BLaER1 treated with 17β-estradiol and CSF1 and Interleukin-3, amounts not matched to agents 10 nM and 100 nM (cell line): ENCODE results near the gene ANO9.

Source experiments
- H3K27ac ChIP-seq, 11 experiments: shearing (Covaris generic); formaldehyde crosslinking; 2 replicates each; pipeline ENCODE4 v1.8.1; 2022
- H3K27me3 ChIP-seq, 11 experiments: shearing (Covaris generic); formaldehyde crosslinking; 2 replicates each; pipeline ENCODE4 v1.8.1; 2022
- H3K36me3 ChIP-seq, 11 experiments: shearing (Covaris generic); formaldehyde crosslinking; 2 replicates each; pipeline ENCODE4 v1.8.1; 2022
- H3K4me1 ChIP-seq, 10 experiments: shearing (Covaris generic); formaldehyde crosslinking; 2 replicates each; pipeline ENCODE4 v1.8.1; 2022
- H3K4me2 ChIP-seq, 11 experiments: shearing (Covaris generic); formaldehyde crosslinking; 2 replicates each; pipeline ENCODE4 v1.8.1; 2022
- H3K4me3 ChIP-seq, 10 experiments: shearing (Covaris generic); formaldehyde crosslinking; 2 replicates each; pipeline ENCODE4 v1.8.1; 2022
- H3K9ac ChIP-seq, 11 experiments: shearing (Covaris generic); formaldehyde crosslinking; 2 replicates each; pipeline ENCODE4 v1.8.1; 2022
- H3K9me3 ChIP-seq, 11 experiments: shearing (Covaris generic); formaldehyde crosslinking; replicated peaks in 1 of 11; 2 replicates each; pipeline ENCODE4 v1.8.1; 2022
- H4K20me1 ChIP-seq, 11 experiments: shearing (Covaris generic); formaldehyde crosslinking; 2 replicates each; pipeline ENCODE4 v1.8.1; 2022
- Cebpa-rat ChIP-seq, 11 experiments: shearing (Covaris generic); IDR thresholded peaks; 2 replicates each; pipeline ENCODE4 v1.8.1; 2022

The ANO9 gene

DNA sequence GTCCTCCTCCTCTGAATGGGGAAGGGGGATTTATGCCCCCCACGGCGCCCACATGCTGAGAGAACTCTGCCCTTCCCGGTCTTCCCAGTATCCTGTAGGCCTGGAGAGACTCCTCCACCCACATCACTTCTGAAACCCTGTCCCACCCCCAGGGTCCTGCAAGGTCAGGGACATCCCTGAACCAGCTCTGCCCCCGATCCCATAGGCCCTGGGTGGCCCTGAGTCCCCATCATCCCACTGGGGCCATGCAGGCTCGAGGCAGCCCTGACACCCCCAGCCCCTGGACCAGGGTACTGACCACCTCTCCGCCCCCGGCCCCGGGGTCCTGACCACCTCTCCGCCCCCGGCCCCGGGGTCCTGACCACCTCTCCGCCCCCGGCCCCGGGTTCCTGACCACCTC lies 60.8 kb downstream of the ANO9 start:
- Histone ChIP-seq H3K4me3 (no peak overlapping the region), H3K27ac (no peak overlapping the region), H3K4me1 (peaks cover 4 to 39% (median 30%) of the 10 kb centered on the region in 10 experiments; a peak in 18 of 20 replicates), H3K9ac (no peak overlapping the region), H3K9me3 (peaks cover 5 to 37% (median 13%) of the 10 kb centered on the region in 11 experiments), H4K20me1 (no peaks in the 10 kb centered on the region), H3K36me3 (peaks cover 0 to 4% (median 0%) of the 10 kb centered on the region in 11 experiments; a peak in 3 of 22 replicates), H3K4me2 (peak overlapping the region in 5 of 11 experiments; percentile 22 to 90 (median 33); a peak in 6 of 22 replicates), H3K27me3 (0 out of 22 replicates have a peak, but pooled peaks cover 0 to 4% (median 0%) of the 10 kb centered on the region in 11 experiments)
- no peak for TF ChIP-seq Cebpa-rat (IDR thresholded peaks at IDR 0.05)

DNA sequence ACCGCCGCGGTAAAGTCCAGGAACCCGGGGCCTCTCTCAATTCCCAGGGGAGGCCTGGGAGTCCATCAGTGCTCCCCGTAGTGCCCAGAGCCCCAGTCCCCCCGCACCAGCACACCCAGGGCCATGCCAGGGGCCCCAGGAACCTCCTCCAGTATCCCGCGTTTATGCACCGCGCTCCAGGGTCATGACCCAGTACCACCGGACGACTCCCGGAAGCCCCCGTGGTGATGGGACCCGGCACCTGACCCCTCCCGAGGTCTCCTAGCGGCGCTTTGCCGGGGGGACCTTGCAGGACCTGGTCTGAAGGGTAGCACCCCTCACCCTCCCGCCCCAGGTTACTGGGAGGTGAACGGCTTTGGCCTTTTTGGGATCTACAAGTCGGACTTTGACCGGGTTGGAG lies 61.3 kb downstream of the ANO9 start:
- peak overlapping the region in 2 of 11 experiments; percentile 29 to 90; a peak in 3 of 22 replicates for H3K4me2 ChIP-seq
- 0 out of 22 replicates have a peak, but pooled peaks cover 0 to 4% (median 0%) of the 10 kb centered on the region in 11 experiments for H3K27me3 ChIP-seq

DNA sequence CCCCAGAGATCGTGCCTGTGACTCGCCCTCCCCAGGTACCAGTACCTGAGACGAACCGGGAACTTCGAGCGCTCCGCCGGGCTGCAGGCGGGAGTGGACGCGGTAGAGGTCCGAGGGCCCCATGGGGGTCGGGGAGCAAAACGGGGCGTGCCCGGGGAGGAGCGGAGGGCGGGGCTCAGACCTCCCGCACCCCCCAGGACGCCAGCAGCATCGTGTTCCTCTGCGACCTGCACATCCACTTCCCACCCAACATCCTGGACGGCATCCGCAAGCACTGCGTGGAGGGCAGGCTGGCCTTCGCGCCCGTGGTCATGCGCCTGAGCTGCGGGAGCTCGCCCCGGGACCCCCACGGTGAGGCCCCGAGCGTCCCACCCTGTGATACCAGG lies 61.7 kb downstream of the ANO9 start:
- no peak overlapping the region for H3K4me2 ChIP-seq
- no peak for TF ChIP-seq Cebpa-rat (IDR thresholded peaks at IDR 0.05)
- H3K4me3 ChIP-seq = no peak overlapping the region
- peaks cover 4 to 39% (median 30%) of the 10 kb centered on the region in 10 experiments; a peak in 18 of 20 replicates for H3K4me1 ChIP-seq
- H3K9me3 ChIP-seq = peaks cover 0 to 37% (median 7%) of the 10 kb centered on the region in 11 experiments; a peak in 13 of 22 replicates
- no peaks in the 10 kb centered on the region; a peak in 1 of 22 replicates for H3K36me3 ChIP-seq
- no peak overlapping the region for H3K27ac ChIP-seq
- H3K9ac ChIP-seq = no peak overlapping the region
- H4K20me1 ChIP-seq = no peaks in the 10 kb centered on the region
- H3K27me3 ChIP-seq = 0 out of 22 replicates have a peak, but pooled peaks cover 0 to 4% (median 0%) of the 10 kb centered on the region in 11 experiments

More for the DNA sequence above, 61.3 kb downstream of the ANO9 start:
- H3K9me3 ChIP-seq = peaks cover under 1 to 34% (median 8%) of the 10 kb centered on the region in 11 experiments; a peak in 21 of 22 replicates
- no peaks in the 10 kb centered on the region for H4K20me1 ChIP-seq
- H3K9ac ChIP-seq = no peak overlapping the region
- TF ChIP-seq Cebpa-rat (IDR thresholded peaks at IDR 0.05) = no peak
- H3K4me1 ChIP-seq = peaks cover 4 to 39% (median 30%) of the 10 kb centered on the region in 10 experiments; a peak in 18 of 20 replicates
- no peak overlapping the region for H3K27ac ChIP-seq
- no peak overlapping the region for H3K4me3 ChIP-seq
- H3K36me3 ChIP-seq = no peaks in the 10 kb centered on the region; a peak in 1 of 22 replicates

DNA sequence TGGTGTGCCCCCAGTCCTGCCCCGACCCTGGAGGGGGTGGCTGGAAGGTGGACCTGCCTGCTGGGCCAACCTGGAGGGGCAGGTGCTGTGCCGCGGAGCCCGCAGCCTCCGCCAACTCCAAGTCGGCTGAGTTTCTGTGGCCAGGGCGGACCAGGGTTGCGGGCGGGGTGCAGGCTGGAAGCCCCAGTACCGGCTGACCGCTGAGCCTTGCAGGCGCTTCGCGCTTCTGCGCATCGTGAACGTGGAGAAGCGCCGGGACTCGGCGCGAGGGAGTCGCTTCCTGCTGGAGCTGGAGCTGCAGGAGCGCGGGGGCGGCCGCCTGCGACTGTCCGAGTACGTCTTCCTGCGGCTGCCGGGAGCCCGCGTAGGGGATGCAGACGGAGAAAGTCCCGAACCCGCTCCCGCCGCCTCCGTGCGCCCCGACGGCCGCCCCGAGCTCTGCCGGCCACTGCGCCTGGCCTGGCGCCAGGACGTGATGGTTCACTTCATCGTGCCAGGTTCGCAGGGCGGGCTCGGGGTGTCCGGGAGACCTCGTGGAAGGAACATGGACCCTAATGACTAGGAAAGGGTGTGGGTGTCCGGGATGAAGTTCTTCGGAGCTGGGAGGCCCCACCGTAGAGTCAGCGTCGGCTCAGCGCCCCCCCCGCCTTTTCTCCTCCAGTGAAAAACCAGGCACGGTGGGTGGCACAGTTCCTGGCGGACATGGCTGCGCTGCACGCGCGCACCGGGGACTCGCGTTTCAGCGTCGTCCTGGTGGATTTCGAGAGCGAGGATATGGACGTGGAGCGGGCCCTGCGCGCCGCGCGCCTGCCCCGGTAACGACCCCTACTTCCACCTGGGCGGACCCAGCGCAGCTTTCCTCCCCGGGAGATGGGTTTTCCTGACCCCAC lies 62.4 kb downstream of the ANO9 start:
- Histone ChIP-seq H3K9ac (no peak overlapping the region), H3K27me3 (0 out of 22 replicates have a peak, but pooled peaks cover 0 to 4% (median 0%) of the 10 kb centered on the region in 11 experiments)

DNA sequence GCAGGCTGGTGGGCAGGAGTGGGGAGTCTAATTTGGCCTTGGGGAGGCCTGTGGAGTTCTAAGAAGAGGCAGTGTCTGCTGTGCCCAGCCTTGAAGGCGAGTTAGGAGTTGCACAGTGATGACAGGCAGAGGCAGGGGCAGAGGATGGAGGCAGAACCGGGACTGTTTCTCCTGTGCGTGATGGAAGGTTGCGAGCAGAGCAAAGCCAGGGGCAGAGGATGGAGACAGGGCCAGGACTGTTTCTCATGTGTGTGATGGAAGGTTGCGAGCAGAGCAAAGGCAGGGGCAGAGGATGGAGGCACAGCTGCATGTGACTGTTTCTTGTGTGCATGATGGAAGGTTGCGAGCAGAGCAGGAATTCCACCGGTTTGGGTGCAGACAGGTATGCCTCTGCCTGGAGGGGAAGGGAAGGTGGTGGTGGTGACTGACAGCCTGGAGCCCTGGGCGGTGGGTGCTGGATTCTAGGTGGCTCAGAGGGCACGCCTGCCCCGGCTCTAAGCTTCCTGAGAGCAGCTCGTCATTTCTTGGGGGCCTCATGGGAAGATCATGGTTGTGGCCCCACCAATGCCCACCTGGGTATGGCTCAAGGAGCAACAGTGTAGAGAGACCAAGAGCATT lies 63.8 kb downstream of the ANO9 start:
- no peaks in the 10 kb centered on the region; a peak in 1 of 22 replicates for H3K36me3 ChIP-seq

More for the DNA sequence above, 62.4 kb downstream of the ANO9 start:
- Histone ChIP-seq H3K4me3 (no peak overlapping the region), H4K20me1 (no peaks in the 10 kb centered on the region), H3K9me3 (peaks cover 0 to 34% (median 7%) of the 10 kb centered on the region in 11 experiments; a peak in 13 of 22 replicates), H3K4me1 (peaks cover 4 to 37% (median 29%) of the 10 kb centered on the region in 10 experiments; a peak in 18 of 20 replicates), H3K4me2 (no peak overlapping the region), H3K36me3 (no peaks in the 10 kb centered on the region; a peak in 1 of 22 replicates), H3K27ac (no peak overlapping the region)
- no peak for TF ChIP-seq Cebpa-rat (IDR thresholded peaks at IDR 0.05)

DNA sequence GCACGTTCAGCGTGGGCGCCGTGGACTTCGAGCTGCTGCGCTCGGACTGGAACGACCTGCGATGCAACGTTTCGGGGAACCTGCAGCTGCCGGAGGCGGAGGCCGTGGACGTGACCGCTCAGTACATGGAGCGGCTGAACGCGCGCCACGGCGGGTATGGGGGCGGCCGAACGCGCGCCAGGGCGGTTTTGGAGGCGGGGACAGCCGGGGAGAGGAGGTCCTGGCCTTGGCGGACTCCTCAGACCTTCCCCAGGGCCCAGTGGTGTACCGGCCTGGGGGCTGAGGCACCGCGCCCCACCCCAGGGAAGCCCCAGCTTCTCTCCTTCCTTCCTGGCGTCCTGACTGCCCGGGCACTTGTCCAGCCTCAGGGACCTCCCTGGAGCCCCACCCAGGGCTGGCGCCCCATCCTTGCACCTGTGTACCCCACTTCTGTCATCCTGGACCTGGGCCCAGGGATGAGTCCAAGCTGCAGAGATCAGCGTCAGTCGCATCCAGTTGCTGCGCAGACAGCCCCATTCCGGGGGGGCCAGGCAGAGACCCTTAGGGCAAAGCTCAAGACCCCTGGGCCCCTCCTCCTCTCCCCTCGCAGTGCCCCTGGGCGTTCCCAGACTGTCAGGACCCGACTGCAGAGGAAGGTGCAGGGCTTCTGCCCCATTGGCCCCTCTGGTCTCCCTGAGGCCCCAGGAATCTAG lies 64.5 kb downstream of the ANO9 start:
- H4K20me1 ChIP-seq = no peaks in the 10 kb centered on the region
- TF ChIP-seq Cebpa-rat (IDR thresholded peaks at IDR 0.05) = no peak
- H3K9me3 ChIP-seq = peaks cover 0 to 24% (median 7%) of the 10 kb centered on the region in 11 experiments; a peak in 12 of 22 replicates
- H3K4me2 ChIP-seq = no peak overlapping the region
- H3K9ac ChIP-seq = no peak overlapping the region
- no peaks in the 10 kb centered on the region; a peak in 1 of 22 replicates for H3K36me3 ChIP-seq
- no peak overlapping the region for H3K4me3 ChIP-seq
- no peak overlapping the region for H3K27ac ChIP-seq
- peaks cover 0 to 4% (median 0%) of the 10 kb centered on the region in 11 experiments; a peak in 1 of 22 replicates for H3K27me3 ChIP-seq
- H3K4me1 ChIP-seq = peaks cover 4 to 16% (median 10%) of the 10 kb centered on the region in 10 experiments; a peak in 18 of 20 replicates

More for the DNA sequence above, 63.8 kb downstream of the ANO9 start:
- Histone ChIP-seq H4K20me1 (no peaks in the 10 kb centered on the region), H3K4me3 (no peak overlapping the region), H3K27me3 (0 out of 22 replicates have a peak, but pooled peaks cover 0 to 4% (median 0%) of the 10 kb centered on the region in 11 experiments), H3K4me2 (no peak overlapping the region), H3K9me3 (peaks cover 0 to 24% (median 7%) of the 10 kb centered on the region in 11 experiments; a peak in 12 of 22 replicates), H3K9ac (no peak overlapping the region), H3K27ac (no peak overlapping the region), H3K4me1 (peaks cover 4 to 22% (median 16%) of the 10 kb centered on the region in 10 experiments; a peak in 18 of 20 replicates)
- no peak for TF ChIP-seq Cebpa-rat (IDR thresholded peaks at IDR 0.05)

DNA sequence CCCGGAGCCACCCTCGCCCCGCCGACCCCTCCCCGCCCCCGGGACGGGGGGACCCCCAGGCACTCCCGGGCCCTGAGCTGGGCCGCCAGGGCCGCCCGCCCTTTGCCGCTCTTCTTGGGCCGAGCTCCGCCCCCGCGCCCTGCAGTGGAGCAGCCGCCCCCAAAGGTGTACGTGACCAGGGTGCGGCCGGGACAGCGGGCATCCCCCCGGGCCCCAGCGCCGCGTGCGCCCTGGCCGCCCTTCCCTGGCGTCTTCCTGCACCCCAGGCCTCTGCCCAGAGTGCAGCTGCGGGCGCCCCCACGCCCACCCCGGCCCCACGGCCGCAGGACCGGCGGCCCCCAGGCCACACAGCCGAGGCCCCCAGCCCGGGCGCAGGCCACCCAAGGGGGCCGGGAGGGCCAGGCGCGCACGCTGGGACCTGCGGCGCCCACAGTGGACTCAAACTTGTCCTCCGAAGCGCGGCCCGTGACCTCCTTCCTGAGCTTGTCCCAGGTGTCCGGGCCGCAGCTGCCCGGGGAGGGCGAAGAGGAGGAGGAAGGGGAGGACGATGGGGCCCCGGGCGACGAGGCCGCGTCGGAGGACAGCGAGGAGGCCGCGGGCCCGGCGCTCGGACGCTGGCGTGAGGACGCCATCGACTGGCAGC lies 65.2 kb downstream of the ANO9 start:
- peaks cover 0 to 24% (median 7%) of the 10 kb centered on the region in 11 experiments; a peak in 12 of 22 replicates for H3K9me3 ChIP-seq
- peaks cover 0 to 7% (median 0%) of the 10 kb centered on the region in 11 experiments; a peak in 1 of 22 replicates for H4K20me1 ChIP-seq
- H3K27ac ChIP-seq = no peak overlapping the region
- no peak overlapping the region for H3K9ac ChIP-seq
- no peak for TF ChIP-seq Cebpa-rat (IDR thresholded peaks at IDR 0.05)
- H3K4me2 ChIP-seq = no peak overlapping the region
- H3K4me1 ChIP-seq = peaks cover 2 to 16% (median 8%) of the 10 kb centered on the region in 10 experiments; a peak in 18 of 20 replicates
- H3K27me3 ChIP-seq = peaks cover 0 to 7% (median 3%) of the 10 kb centered on the region in 11 experiments; a peak in 10 of 22 replicates
- no peaks in the 10 kb centered on the region; a peak in 1 of 22 replicates for H3K36me3 ChIP-seq
- no peak overlapping the region for H3K4me3 ChIP-seq
